CD4-positive, alpha-beta T cell treated with Interleukin-10 for 1 hour (primary cell): ENCODE data around the gene TMEM181.
"Not testable (repeated sequence)": the region's sequence is repeated elsewhere in the genome, so short reads cannot be mapped to it uniquely, and the experiment has no call there.

Source experiments
- DNase-seq: peaks from one replicate; pipeline ENCODE4 v3.0.0-alpha.2; 2020

The TMEM181 gene

GRCh38 chr6:158538741-158539140, 21.1 kb upstream of the TMEM181 start:
- no peak for DNase-seq

GRCh38 chr6:158539413-158539812, 20.5 kb upstream of the TMEM181 start:
- no peak for DNase-seq

- DNase-seq, result no peak
These were observed 20.0 kb upstream of the TMEM181 start for GRCh38 chr6:158539881-158540280.

GRCh38 chr6:158543606-158544185, 16.2 kb upstream of the TMEM181 start:
- DNase-seq, result no peak

- no peak for DNase-seq
These were observed 15.5 kb upstream of the TMEM181 start for GRCh38 chr6:158544428-158544827.

- DNase-seq, result no peak
These were observed 14.6 kb upstream of the TMEM181 start for GRCh38 chr6:158545043-158545966.

- DNase-seq, result no peak
These were observed 11.3 kb upstream of the TMEM181 start for GRCh38 chr6:158548418-158549161.

- DNase-seq, result no peak
These were observed 7.7 kb upstream of the TMEM181 start for GRCh38 chr6:158552055-158552795.

- DNase-seq, result no peak
These were observed 7.1 kb upstream of the TMEM181 start for GRCh38 chr6:158552796-158553138.

GRCh38 chr6:158554611-158555361, 5.1 kb upstream of the TMEM181 start:
- no peak for DNase-seq

- no peak for DNase-seq
These were observed 3.8 kb upstream of the TMEM181 start for GRCh38 chr6:158556113-158556512.

GRCh38 chr6:158557110-158557509, 2.8 kb upstream of the TMEM181 start:
- not testable (repeated sequence) for DNase-seq

- no peak for DNase-seq
These were observed 2.0 kb upstream of the TMEM181 start for GRCh38 chr6:158557927-158558326.

GRCh38 chr6:158558415-158559306, 1.2 kb upstream of the TMEM181 start:
- DNase-seq, result no peak

GRCh38 chr6:158559338-158559894, 475 bp upstream of the TMEM181 start:
- no peak for DNase-seq

- peak; percentile 9 for DNase-seq
These were observed 987 bp downstream of the TMEM181 start for GRCh38 chr6:158560836-158561320.

GRCh38 chr6:158561321-158561884, 1.5 kb downstream of the TMEM181 start:
- no peak for DNase-seq

GRCh38 chr6:158561938-158562337, 2.0 kb downstream of the TMEM181 start:
- DNase-seq, result no peak

GRCh38 chr6:158564243-158565121, 4.6 kb downstream of the TMEM181 start:
- DNase-seq, result peak; percentile 44
